Stimulated activated CD4-positive, alpha-beta T cell treated with anti-CD3 and anti-CD28 coated beads, Interleukin-4, amount 100 ng/mL, for 4 hours (primary cell): ENCODE measurements around the gene OTUB1.
A peak's percentile ranks its signal among the peaks of the same experiment; 100 is the strongest.
"Not testable (repeated sequence)": the region's sequence is repeated elsewhere in the genome, so short reads cannot be mapped to it uniquely, and the experiment has no call there.

Experiments
- DNase-seq, 2 experiments: peaks; one replicate each; pipeline ENCODE4 v3.0.0-alpha.2; 2020

Gene OTUB1

DNA sequence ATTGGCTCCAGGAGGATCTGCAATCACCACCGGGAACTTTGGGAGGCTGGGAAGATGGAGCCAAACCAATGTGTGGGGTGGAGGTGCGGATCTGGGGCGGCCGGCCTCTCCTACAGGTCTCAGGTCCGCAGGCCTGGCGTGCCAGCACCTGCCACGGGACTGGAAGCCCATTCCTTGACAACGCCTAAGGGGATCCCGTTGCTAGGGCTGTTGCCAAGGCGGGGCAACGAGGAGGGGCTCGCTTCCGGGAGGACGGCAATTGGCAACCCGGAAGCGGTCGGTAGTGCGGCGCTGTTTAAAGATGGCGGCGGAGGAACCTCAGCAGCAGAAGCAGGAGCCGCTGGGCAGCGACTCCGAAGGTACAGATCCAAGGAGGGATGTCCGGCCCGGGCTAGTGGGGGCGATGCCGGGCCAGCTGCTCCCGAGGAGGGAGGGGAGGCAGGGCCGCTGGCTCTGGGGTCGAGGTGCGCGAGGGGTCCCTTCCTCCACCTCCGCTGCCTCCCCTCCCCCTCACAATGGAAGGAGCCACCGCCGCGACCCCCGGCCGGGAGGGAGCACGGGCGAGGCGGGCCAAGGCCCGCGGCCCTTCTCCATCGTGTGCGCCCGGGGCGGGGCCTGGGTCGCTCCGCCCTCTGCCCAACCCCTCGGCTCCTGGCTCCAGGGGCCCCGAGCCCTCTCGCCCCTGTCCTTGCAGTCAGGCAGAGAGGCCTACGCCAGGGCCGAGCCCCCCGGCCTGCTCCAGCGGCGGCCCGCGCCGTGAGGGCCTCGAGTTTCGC lies at the start of gene OTUB1:
OTUB1 (plus strand) TSS at position 283 of the 776 bp plus-strand sequence; CDS start at position 302, 19 bp downstream.
- DNase-seq: peak; percentile 82 to 87

- DNase-seq: no peak
Measured at GRCh38 chr11:63937713-63938478, 48.3 kb upstream of the OTUB1 start.

GRCh38 chr11:63938479-63939396 lies 47.5 kb upstream of the OTUB1 start, which contains the start of gene NAA40:
NAA40 (plus strand) TSS chr11:63939002; CDS start chr11:63939097, 95 bp downstream.
- DNase-seq: peak; percentile 85 to 90

DNA sequence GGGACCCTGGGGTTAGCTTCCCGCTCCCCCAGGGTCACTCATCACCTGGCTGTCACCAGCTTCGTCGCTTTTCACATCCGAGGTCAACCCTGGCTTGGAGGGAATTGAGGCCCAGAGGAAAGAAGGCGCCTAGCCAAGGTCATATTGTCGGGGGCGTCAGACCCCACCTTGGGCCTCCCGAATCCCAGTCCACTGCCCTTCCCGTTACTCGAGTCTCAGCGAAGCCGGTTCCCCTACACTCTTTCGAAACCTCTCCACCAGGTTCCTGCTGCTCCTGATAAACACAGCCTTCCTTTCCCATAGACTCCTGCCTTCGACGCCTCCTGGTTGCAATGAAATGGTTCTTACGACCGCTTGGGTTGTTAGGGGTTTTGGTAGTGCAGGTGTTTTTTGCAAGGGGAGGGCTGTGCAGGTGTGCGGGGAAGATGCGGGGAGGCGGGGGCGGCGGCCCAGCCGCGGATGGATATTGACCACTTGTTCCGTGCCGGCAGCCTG lies 46.8 kb upstream of the OTUB1 start:
- no peak for DNase-seq

GRCh38 chr11:63940786-63941185 lies 45.5 kb upstream of the OTUB1 start:
- no peak for DNase-seq

DNA sequence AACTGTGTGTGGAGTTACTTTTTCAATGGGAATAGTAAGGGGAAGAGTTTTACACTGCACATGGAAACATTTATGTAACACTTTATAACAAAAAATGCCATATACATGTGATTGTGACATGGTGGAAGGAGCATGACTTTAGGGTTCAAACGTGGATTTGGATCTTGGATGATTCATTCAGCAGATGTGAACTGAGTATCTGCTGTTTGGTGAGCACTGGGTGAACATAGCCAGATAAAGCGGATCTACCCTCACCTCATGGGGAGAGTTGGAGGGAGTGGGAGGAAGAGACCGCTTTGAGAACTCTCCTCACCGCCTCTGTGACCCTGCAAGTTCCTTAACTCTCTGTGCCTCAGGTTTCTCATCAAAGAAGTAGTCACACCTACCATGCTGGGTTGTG lies 44.3 kb upstream of the OTUB1 start:
- no peak for DNase-seq

DNA sequence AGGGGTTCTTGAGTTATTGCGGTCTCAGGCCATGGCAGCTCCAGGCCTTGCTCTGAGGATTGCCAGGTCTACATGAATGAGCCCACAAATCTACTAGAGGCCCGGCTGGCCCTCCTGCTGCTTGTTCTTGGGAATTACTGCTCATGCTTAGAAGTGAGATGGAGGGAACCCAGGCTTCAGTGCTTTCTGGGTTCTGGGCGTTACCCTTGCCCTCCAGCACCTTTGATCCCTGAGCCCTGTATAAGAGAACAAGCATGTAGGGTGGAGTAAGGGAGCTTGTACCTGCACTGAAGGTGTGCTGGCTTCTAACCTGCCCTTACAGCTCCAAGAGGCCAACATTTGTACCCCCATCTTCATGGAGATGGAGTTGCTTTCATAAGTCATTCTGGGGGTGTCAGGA lies 43.4 kb upstream of the OTUB1 start:
- DNase-seq: no peak

DNA sequence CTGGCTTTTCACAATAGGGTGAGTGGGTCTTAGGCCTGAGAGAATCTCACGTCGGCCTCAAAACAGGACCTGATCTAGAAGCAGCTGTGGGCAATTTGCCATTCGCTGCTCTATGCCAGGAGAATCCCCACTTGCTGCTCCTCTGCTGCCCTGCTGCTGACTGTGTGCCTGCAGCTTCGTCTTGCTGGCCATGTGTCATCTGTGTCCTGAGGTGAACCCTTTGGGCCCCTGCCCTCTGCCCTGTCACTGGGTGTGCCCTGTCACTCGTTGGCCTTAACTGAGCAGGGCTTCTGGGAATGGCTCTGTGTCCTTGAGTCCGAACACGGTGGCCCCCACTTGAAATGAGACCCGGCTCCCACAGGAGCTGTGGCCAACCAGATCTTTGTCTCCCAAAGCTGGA lies 41.3 kb upstream of the OTUB1 start:
- no peak for DNase-seq

- DNase-seq: peak; percentile 37 to 42
Measured at GRCh38 chr11:63945477-63946163, 40.6 kb upstream of the OTUB1 start.

DNA sequence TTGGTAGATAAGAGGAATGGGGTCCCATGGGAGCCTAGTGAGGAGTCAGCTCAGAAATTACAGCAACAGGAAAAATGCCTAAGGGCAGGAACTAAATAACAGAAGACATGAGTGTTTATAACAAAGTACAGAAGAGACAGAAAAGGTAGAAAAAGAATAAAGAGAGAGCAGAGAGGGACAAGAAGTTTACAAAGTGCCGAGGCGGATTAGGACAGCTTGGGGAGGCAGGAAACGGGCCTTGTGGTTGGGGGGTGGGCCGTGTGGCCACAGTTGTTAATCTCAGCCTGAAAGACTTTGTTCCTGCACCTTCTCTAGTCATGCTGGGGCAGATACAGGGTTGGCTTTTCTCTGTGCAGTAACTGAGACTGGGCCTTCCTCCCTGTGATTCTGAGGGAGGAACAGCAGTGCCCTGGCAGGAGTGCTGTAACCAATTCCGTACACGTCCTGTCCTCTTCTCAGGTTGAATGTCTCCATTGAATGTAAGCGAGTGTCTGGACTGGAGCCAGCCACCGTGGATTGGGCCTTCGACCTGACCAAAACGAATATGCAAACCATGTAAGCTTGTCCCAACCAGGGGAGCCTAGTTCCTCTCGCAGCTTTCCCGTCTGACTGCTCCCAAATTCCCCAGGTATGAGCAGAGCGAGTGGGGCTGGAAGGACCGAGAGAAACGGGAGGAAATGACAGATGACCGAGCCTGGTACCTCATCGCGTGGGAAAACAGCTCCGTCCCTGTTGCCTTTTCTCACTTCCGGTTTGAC lies 34.3 kb upstream of the OTUB1 start:
- no peak for DNase-seq

DNA sequence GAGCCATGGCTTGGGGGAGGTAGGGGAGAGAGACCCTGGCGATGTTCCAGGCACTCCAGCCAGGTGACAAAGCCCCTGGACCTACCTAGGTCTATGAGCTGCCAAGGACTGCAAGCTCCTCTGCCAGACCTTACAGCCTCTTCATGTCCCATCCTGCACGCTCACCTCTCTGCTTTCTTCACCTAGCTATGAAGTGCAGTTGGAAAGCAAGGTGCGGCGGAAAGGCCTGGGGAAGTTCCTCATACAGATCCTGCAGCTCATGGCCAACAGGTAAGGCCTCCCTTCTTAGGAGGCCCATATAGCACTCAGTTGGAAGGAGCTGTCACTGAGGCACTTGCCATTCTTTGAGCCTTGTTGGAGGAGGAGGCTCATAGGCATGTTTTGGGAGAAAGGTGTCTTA lies 33.7 kb upstream of the OTUB1 start:
- DNase-seq: no peak

- DNase-seq: no peak
Measured at GRCh38 chr11:63958008-63958407, 28.2 kb upstream of the OTUB1 start.

DNA sequence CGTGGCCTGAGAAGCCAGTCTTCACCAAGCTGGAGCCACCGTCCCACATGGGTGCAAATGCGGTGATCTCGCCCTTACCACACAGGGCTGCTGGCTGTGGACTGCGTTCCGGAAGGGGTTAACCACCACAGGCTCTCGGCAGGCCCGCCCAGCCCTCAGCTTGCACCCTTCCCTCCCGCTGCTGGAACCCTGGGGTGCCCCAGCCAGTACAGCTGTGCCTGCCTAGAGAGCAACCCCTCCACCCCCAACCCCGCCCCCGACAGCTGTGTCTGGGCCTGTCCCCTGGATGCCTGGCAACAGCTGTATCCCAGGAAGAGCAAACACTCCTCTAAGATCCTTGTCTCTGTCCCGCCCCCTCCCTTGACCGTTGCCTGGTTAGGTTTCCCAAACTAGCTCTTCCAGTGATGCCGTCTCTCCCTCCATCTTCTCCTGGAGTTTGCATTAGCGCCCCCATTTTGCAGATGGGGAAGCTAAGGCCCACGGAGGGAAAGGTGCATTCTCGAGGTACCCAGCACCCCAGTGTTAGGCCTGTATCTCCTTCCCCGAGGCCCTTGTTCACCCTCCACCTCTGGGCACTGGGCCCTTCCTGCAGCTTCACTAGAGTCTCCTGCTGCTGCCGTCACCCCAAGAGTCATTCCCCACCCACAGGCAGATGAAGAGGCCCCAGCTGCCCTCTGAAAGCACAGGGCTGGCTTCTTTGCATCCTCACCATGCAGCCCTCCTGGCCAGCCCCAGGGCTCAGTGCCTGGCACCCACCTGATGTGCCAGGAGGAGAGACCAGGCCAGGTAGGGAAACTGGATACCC lies 24.4 kb upstream of the OTUB1 start:
- no peak for DNase-seq

DNA sequence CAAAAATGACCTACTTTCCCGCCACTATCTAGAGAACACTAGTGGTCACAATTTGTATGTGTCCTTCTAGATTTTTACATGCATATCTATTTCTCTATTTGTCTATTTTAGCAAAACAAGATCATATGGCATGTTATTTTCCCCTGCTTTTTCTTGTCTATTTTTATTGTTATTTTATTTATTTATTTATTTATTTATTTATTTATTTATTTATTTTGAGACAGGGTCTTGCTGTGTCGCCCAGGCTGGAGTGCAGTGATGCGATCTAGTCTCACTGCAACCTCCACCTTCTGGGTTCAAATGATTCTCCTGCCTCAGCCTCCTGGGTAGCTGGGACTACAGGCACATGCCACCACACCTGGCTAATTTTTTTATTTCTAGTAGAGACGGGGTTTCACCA lies 22.3 kb upstream of the OTUB1 start:
- DNase-seq: not testable (repeated sequence)

GRCh38 chr11:63966444-63966843 lies 19.8 kb upstream of the OTUB1 start:
- no peak for DNase-seq

- DNase-seq: no peak
Measured at GRCh38 chr11:63969461-63969860, 16.8 kb upstream of the OTUB1 start.

DNA sequence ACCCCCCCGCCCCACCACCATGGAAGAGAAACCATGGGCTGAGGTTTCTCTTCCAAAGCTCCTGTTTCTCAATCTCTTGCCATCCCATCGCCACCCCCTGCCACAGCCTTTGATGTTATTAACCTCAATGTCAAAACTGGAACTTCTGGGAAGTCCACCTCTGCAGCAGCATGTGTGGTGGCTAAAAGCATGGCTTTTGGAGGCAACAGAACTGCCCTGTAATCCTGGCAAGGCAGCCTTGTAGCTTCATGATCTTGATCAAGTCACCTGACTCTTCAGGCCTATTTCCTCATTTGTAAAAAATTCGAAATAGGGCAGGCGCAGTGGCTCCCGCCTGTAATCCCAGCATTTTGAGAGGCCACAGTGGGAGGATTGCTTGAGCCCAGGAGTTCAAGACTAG lies 15.3 kb upstream of the OTUB1 start:
- DNase-seq: no peak

GRCh38 chr11:63973912-63974258 lies 12.4 kb upstream of the OTUB1 start:
- DNase-seq: not testable (repeated sequence)

- DNase-seq: peak; percentile 83 to 97
Measured at GRCh38 chr11:63974259-63975143, 11.7 kb upstream of the OTUB1 start, which contains the start of gene COX8A. COX8A (plus strand) TSS chr11:63974620; CDS start chr11:63974681, 61 bp downstream.
